H9 (cell line): ENCODE results near the gene ST3GAL5. TPM values are rescaled to one million over a fixed set of nuclear protein-coding genes. Genes with fewer than 3 reads are reported as not detected.

Source experiments
- DNase-seq: peaks from one replicate; pipeline ENCODE4 v3.0.0-alpha.2; 2017
- H2AFZ ChIP-seq: one replicate; pipeline ENCODE4 v1.6.1; 2013; ENCODE audit warnings: mild to moderate bottlenecking, low read length, control low read depth, moderate library complexity
- H2AK5ac ChIP-seq: 2 replicates; pipeline ENCODE4 v1.6.1; 2013; ENCODE audit warnings: low read length, control low read depth, mixed read lengths; ENCODE audit not compliant: insufficient read length
- H2BK120ac ChIP-seq: one replicate; pipeline ENCODE4 v1.6.1; 2013; ENCODE audit warnings: low read depth, mild to moderate bottlenecking, low read length, control low read depth, inconsistent platforms; ENCODE audit not compliant: poor library complexity, severe bottlenecking
- H2BK12ac ChIP-seq: 2 replicates; pipeline ENCODE4 v1.6.1; 2013; ENCODE audit warnings: low read length, control low read depth, mixed read lengths, low read depth; ENCODE audit not compliant: insufficient read length
- H2BK15ac ChIP-seq: 2 replicates; pipeline ENCODE4 v1.6.1; 2013; ENCODE audit warnings: low read depth, low read length, control low read depth
- H2BK20ac ChIP-seq: one replicate; pipeline ENCODE4 v1.6.1; 2013; ENCODE audit warnings: low read depth, mild to moderate bottlenecking, low read length, control low read depth, inconsistent platforms; ENCODE audit not compliant: poor library complexity, severe bottlenecking
- H2BK5ac ChIP-seq: 2 replicates; pipeline ENCODE4 v1.6.1; 2013; ENCODE audit warnings: low read length, control low read depth, mixed read lengths; ENCODE audit not compliant: insufficient read length
- H3K14ac ChIP-seq: 2 replicates; pipeline ENCODE4 v1.6.1; 2013; ENCODE audit warnings: low read length, control low read depth; ENCODE audit not compliant: insufficient read depth
- H3K18ac ChIP-seq: 2 replicates; pipeline ENCODE4 v1.6.1; 2013; ENCODE audit warnings: low read depth, mild to moderate bottlenecking, mixed read lengths, low read length, control low read depth; ENCODE audit not compliant: insufficient read length
- H3K23ac ChIP-seq: 2 replicates; pipeline ENCODE4 v1.6.1; 2013; ENCODE audit warnings: low read length, control low read depth, mixed read lengths, low read depth; ENCODE audit not compliant: insufficient read length
- H3K23me2 ChIP-seq: 2 replicates; pipeline ENCODE4 v1.6.1; 2013; ENCODE audit warnings: low read depth, mild to moderate bottlenecking, mixed read lengths, low read length, control low read depth; ENCODE audit not compliant: insufficient read length, poor library complexity, severe bottlenecking
- H3K27ac ChIP-seq: 2 replicates; pipeline ENCODE4 v1.5.1; 2013; ENCODE audit warnings: low read length, control low read depth, mixed read lengths, low read depth; ENCODE audit not compliant: insufficient read length
- H3K27me3 ChIP-seq: 2 replicates; pipeline ENCODE4 v1.6.1; 2013; ENCODE audit warnings: low read length, control low read depth, inconsistent platforms; ENCODE audit not compliant: insufficient read depth
- H3K4ac ChIP-seq: 2 replicates; pipeline ENCODE4 v1.6.1; 2013; ENCODE audit warnings: low read depth, mild to moderate bottlenecking, control low read depth, inconsistent platforms, low read length, moderate library complexity
- H3K4me1 ChIP-seq: 2 replicates; pipeline ENCODE4 v1.6.1; 2013; ENCODE audit warnings: low read length, control low read depth, inconsistent platforms; ENCODE audit not compliant: insufficient read depth
- H3K4me2 ChIP-seq: 2 replicates; pipeline ENCODE4 v1.6.1; 2013; ENCODE audit warnings: low read length, control low read depth, mixed read lengths; ENCODE audit not compliant: insufficient read length, insufficient read depth
- H3K56ac ChIP-seq: 2 replicates; pipeline ENCODE4 v1.6.1; 2013; ENCODE audit warnings: low read depth, mild to moderate bottlenecking, mixed read lengths, low read length, control low read depth; ENCODE audit not compliant: insufficient read length
- H3K79me1 ChIP-seq: 2 replicates; pipeline ENCODE4 v1.6.1; 2013; ENCODE audit warnings: low read depth, mild to moderate bottlenecking, moderate library complexity, low read length, control low read depth, inconsistent platforms; ENCODE audit not compliant: insufficient read depth, poor library complexity, severe bottlenecking
- H3K79me2 ChIP-seq: 2 replicates; pipeline ENCODE4 v1.6.1; 2013; ENCODE audit warnings: low read length, control low read depth, inconsistent platforms; ENCODE audit not compliant: insufficient read depth
- H3K9ac ChIP-seq: 2 replicates; pipeline ENCODE4 v1.6.1; 2013; ENCODE audit warnings: low read length, control low read depth, mixed read lengths; ENCODE audit not compliant: insufficient read length; ENCODE audit errors: extremely low read depth
- H3K9me3 ChIP-seq: one replicate; pipeline ENCODE4 v1.6.1; 2013; ENCODE audit warnings: low read depth, low read length, inconsistent platforms; ENCODE audit not compliant: control insufficient read depth
- H3T11ph ChIP-seq: one replicate; pipeline ENCODE4 v1.6.1; 2013; ENCODE audit warnings: mild to moderate bottlenecking, low read length, control low read depth, inconsistent platforms
- H4K20me1 ChIP-seq: one replicate; pipeline ENCODE4 v1.6.1; 2013; ENCODE audit not compliant: control insufficient read depth, insufficient read length, insufficient read depth
- H4K5ac ChIP-seq: 2 replicates; pipeline ENCODE4 v1.6.1; 2013; ENCODE audit warnings: low read depth, mild to moderate bottlenecking, mixed read lengths, low read length, control low read depth; ENCODE audit not compliant: insufficient read length
- H4K8ac ChIP-seq: replicated peaks from 2 replicates; pipeline ENCODE4 v1.6.1; 2013; ENCODE audit warnings: low read length, control low read depth, mixed read lengths, low read depth; ENCODE audit not compliant: insufficient read length
- H4K91ac ChIP-seq: 2 replicates; pipeline ENCODE4 v1.6.1; 2013; ENCODE audit warnings: low read depth, mild to moderate bottlenecking, moderate library complexity, mixed read lengths, low read length, control low read depth; ENCODE audit not compliant: insufficient read length
- H3K27ac Mint-ChIP-seq, 3 experiments: 2 replicates in 2 of 3; 3 replicates in 1 of 3; pipeline ENCODE4 v1.8.0; 2020 to 2021; ENCODE audit warnings: mixed read lengths in 3 of 3, mild to moderate bottlenecking in 1 of 3, moderate library complexity in 1 of 3
- H3K27me3 Mint-ChIP-seq: 2 replicates; pipeline ENCODE4 v1.8.0; 2021; ENCODE audit warnings: low read depth, mild to moderate bottlenecking, moderate library complexity, mixed read lengths
- H3K36me3 Mint-ChIP-seq, 3 experiments: 2 replicates in 2 of 3; 3 replicates in 1 of 3; pipeline ENCODE4 v1.8.0; 2020 to 2021; ENCODE audit warnings: low read depth in 3 of 3, mixed read lengths in 3 of 3; ENCODE audit not compliant: insufficient read depth in 1 of 3
- H3K4me1 Mint-ChIP-seq, 2 experiments: 2 replicates each; pipeline ENCODE4 v1.8.0; 2020; ENCODE audit warnings: mixed read lengths in 2 of 2
- H3K4me3 Mint-ChIP-seq, 2 experiments: 2 replicates in 1 of 2; 3 replicates in 1 of 2; pipeline ENCODE4 v1.8.0; 2020 to 2021; ENCODE audit warnings: mild to moderate bottlenecking in 2 of 2, mixed read lengths in 2 of 2, moderate library complexity in 1 of 2
- H3K9me3 Mint-ChIP-seq, 2 experiments: 2 replicates in 1 of 2; 3 replicates in 1 of 2; pipeline ENCODE4 v1.8.0; 2020; ENCODE audit warnings: mild to moderate bottlenecking in 2 of 2, mixed read lengths in 2 of 2, moderate library complexity in 1 of 2
- WGBS: extraction: QIAGEN DNeasy Blood & Tissue Kit; methylation state at CpG from one replicate; pipeline ENCODE4 v1.1.7; 2013; ENCODE audit warnings: missing lambda C conversion rate, low lambda C conversion rate, mixed read lengths; ENCODE audit not compliant: insufficient read length; ENCODE audit errors: extremely low coverage; 5-methylcytosine and 5-hydroxymethylcytosine counted together
- total RNA-seq: library from RNA; stranded (reverse); gene quantifications from 2 replicates; pipeline ENCODE4 v1.2.1, GENCODE V29; 2021
- TF ChIP-seq, protein P1 (sequence below): fragments of 200-600 bp; sonication (generic); conservative IDR thresholded peaks from 3 replicates; pipeline ENCODE4 v1.8.0; 2021; ENCODE audit warnings: antibody characterized with exemption, mild to moderate bottlenecking

The ST3GAL5 gene
- total RNA-seq, 1 experiment from 2014 or later = 3.3 TPM

DNA sequence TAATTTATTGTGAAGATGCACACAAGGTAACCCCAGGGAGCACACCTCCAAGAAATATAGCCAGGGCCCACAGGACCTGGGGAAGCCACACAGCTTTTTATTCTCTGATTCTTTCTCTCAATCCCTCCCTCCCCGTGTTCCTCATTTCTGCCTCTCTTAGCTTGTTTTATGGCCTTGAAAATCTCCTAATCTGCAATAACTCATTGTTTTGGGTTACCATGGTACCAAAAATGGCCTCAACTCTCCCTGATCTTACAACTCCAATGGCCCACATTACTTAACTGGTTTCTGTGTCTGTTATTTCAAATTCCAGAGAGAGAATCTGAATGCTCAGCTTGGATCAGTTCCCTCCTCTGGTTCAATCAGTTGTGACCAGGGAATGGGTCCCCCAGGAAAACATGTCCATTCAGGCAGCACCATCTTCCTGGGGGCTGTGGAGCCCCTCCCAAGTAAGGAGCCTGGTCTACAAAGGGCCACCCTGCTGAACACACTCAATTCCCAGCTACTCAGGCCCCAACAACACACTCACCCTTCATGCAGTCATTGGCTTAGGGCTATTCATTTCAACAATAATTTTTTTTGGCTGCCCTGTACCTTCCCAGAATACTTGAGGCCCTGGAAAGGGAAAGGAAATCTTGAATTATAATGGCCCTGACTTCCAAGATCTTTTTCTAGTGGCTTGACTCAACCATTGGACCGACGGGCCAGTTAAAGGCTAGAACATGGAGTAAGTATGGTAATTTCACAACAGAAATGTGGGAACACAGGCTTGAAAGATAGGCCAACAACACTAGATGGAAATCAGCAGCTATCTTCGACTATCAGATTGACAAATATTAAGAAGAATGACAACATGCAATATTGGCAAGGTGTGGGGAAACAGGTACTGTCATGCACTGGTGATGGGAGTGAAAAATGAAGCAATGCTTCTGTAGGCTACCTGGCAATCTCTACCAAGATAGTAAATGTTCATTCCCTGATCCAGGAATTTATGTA, 41.6 kb upstream of the ST3GAL5 start:
- Histone ChIP-seq H2BK20ac (no peak overlapping the region), H3K27me3 (no peaks in the 10 kb centered on the region), H2AK5ac (no peak overlapping the region), H3K27ac (no peak overlapping the region), H3K56ac (no peak overlapping the region), H3K79me1 (no peaks in the 10 kb centered on the region), H3K9me3 (no peaks in the 10 kb centered on the region), H3K23me2 (no peaks in the 10 kb centered on the region), H3K79me2 (no peaks in the 10 kb centered on the region), H2BK15ac (no peak overlapping the region), H3K14ac (no peak overlapping the region), H3K23ac (peak overlapping the region; percentile 19), H2BK5ac (no peak overlapping the region), H2BK120ac (no peak overlapping the region), H2AFZ (no peak overlapping the region), H3K4ac (no peak overlapping the region), H3K9ac (no peak overlapping the region), H4K20me1 (no peaks in the 10 kb centered on the region), H3K4me2 (no peak overlapping the region), H3T11ph (no peak overlapping the region), H3K4me1 (no peaks in the 10 kb centered on the region), H4K5ac (no peak overlapping the region), H2BK12ac (no peak overlapping the region), H4K91ac (no peak overlapping the region), H4K8ac (no peak overlapping the region), H3K18ac (no peak overlapping the region)
- Mint-ChIP-seq H3K4me1 (peaks cover 2 to 3% of the 10 kb centered on the region in 2 experiments), H3K27me3 (peaks cover 2% of the 10 kb centered on the region), H3K9me3 (no peaks in the 10 kb centered on the region), H3K36me3 (no peaks in the 10 kb centered on the region; a peak in 1 of 7 replicates), H3K4me3 (no peak overlapping the region), H3K27ac (no peak overlapping the region)
- no CpG with 5 or more reads among the region's 4 CpGs for WGBS
- no peak for DNase-seq
- TF ChIP-seq, protein P1, sequence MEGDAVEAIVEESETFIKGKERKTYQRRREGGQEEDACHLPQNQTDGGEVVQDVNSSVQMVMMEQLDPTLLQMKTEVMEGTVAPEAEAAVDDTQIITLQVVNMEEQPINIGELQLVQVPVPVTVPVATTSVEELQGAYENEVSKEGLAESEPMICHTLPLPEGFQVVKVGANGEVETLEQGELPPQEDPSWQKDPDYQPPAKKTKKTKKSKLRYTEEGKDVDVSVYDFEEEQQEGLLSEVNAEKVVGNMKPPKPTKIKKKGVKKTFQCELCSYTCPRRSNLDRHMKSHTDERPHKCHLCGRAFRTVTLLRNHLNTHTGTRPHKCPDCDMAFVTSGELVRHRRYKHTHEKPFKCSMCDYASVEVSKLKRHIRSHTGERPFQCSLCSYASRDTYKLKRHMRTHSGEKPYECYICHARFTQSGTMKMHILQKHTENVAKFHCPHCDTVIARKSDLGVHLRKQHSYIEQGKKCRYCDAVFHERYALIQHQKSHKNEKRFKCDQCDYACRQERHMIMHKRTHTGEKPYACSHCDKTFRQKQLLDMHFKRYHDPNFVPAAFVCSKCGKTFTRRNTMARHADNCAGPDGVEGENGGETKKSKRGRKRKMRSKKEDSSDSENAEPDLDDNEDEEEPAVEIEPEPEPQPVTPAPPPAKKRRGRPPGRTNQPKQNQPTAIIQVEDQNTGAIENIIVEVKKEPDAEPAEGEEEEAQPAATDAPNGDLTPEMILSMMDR = no peak
